HepG2 (cell line): ENCODE results near the gene C12orf43. TPM values are rescaled to one million over a fixed set of nuclear protein-coding genes. Genes with fewer than 3 reads are reported as not detected.

Source experiments
- ATAC-seq: fragments of 200-7000 bp; cut with Tn5 transposase; 3 replicates; pipeline ENCODE4 v1.9.1; 2020; ENCODE audit warnings: mild to moderate bottlenecking, moderate library complexity
- BruUV-seq: library from RNA; stranded (reverse); fragments of 400-500 nt; replicated peaks from 2 replicates; lab custom pipeline; 2021; lab: Mats Ljungman, UMichigan
- CTCF ChIA-PET: fragments of 300-600 bp; formaldehyde crosslinking; extraction: SDS; loops from one replicate; lab custom pipeline; 2021; ENCODE audit warnings: low total read pairs, inconsistent platforms, low intra/inter-chr PET ratio; lab: Yijun Ruan, JAX
- POLR2A ChIA-PET: fragments of 350-600 bp; sonication (Branson Sonifier 250); formaldehyde crosslinking; loops from one replicate; lab custom pipeline; 2020; ENCODE audit warnings: antibody characterized with exemption, inconsistent platforms; lab: Yijun Ruan, JAX
- DNase-seq: peaks from one replicate; pipeline ENCODE4 v3.0.0-alpha.2; 2015; ENCODE audit warnings: low spot score
- FAIRE-seq: peaks from 3 replicates; lab custom pipeline; 2011; peaks lifted over from hg19 to GRCh38; lab: Jason Lieb, UNC
- H2AFZ ChIP-seq: one replicate; pipeline ENCODE4 v1.6.1; 2011; ENCODE audit warnings: low read length, inconsistent platforms
- H3K27ac ChIP-seq: fragments of 300-600 bp; 3 replicates; pipeline ENCODE4 v1.8.0; 2011; ENCODE audit warnings: mixed run types, mild to moderate bottlenecking, mixed read lengths, low read length, inconsistent platforms; ENCODE audit not compliant: insufficient read depth; ENCODE audit errors: extremely low read length
- H3K27me3 ChIP-seq, 2 experiments: fragments of 200-600 bp in 1 of 2; 2 replicates in 1 of 2; 3 replicates in 1 of 2; pipeline versions ENCODE4 v1.6.0 to v1.8.0; 2011; ENCODE audit warnings: low read length in 2 of 2, mild to moderate bottlenecking in 2 of 2, moderate library complexity in 2 of 2, inconsistent platforms in 1 of 2; ENCODE audit not compliant: insufficient read depth in 2 of 2, control insufficient read depth in 1 of 2
- H3K36me3 ChIP-seq, 2 experiments: fragments of 200-600 bp in 1 of 2; replicated peaks in 1 of 2; 2 replicates in 1 of 2; 3 replicates in 1 of 2; pipeline versions ENCODE4 v1.5.1 to v1.8.0; 2011; ENCODE audit warnings: low read length in 2 of 2, inconsistent platforms in 1 of 2; ENCODE audit not compliant: insufficient read depth in 2 of 2, control insufficient read depth in 1 of 2
- H3K4me1 ChIP-seq: 2 replicates; pipeline ENCODE4 v1.5.1; 2012; ENCODE audit warnings: low read length, inconsistent platforms; ENCODE audit not compliant: insufficient read depth
- H3K4me2 ChIP-seq: 2 replicates; pipeline ENCODE4 v1.6.0; 2011; ENCODE audit warnings: low read depth, low read length, inconsistent platforms
- H3K4me3 ChIP-seq, 3 experiments: fragments of 200-600 bp in 1 of 3; sonication (generic), shearing (Covaris generic) in 1 of 3; replicated peaks in 1 of 3; 2 replicates each; pipeline ENCODE4 v1.5.1; 2011 to 2016; ENCODE audit warnings: low read length in 3 of 3, inconsistent platforms in 2 of 3, low read depth in 2 of 3, mild to moderate bottlenecking in 2 of 3, control low read depth in 1 of 3, mixed read lengths in 1 of 3; ENCODE audit not compliant: insufficient read depth in 1 of 3
- H3K79me2 ChIP-seq: one replicate; pipeline ENCODE4 v1.6.1; 2011; ENCODE audit warnings: low read length, inconsistent platforms; ENCODE audit not compliant: insufficient read depth
- H3K9ac ChIP-seq: 2 replicates; pipeline ENCODE4 v1.6.0; 2011; ENCODE audit warnings: mild to moderate bottlenecking, low read depth, low read length, inconsistent platforms; ENCODE audit not compliant: insufficient read depth
- H3K9me3 ChIP-seq: 2 replicates; pipeline ENCODE4 v1.5.1; 2012; ENCODE audit warnings: mild to moderate bottlenecking, low read length
- H4K20me1 ChIP-seq: 2 replicates; pipeline ENCODE4 v1.6.0; 2011; ENCODE audit warnings: inconsistent platforms, mild to moderate bottlenecking, low read length, moderate library complexity; ENCODE audit not compliant: insufficient read depth
- AGO2 ChIP-seq: fragments of 200-400 bp; formaldehyde crosslinking; optimal IDR thresholded peaks from 2 replicates; pipeline ENCODE3; 2017; ENCODE audit warnings: mild to moderate bottlenecking, low read depth, low read length, moderate library complexity
- FOXK1 ChIP-seq: sonication (generic); formaldehyde crosslinking; IDR thresholded peaks from 2 replicates; pipeline ENCODE4 v1.4.0; 2020; ENCODE audit warnings: low read depth, missing genetic modification reagents, borderline replicate concordance
- FOXO1 ChIP-seq: sonication (generic); formaldehyde crosslinking; IDR thresholded peaks from 2 replicates; pipeline ENCODE4 v1.4.0; 2020; ENCODE audit warnings: missing genetic modification reagents
- NKX3-1 ChIP-seq: sonication (generic); formaldehyde crosslinking; IDR thresholded peaks from 2 replicates; pipeline ENCODE4 v1.5.0; 2020; ENCODE audit warnings: missing genetic modification reagents
- POLR2A ChIP-seq, 2 experiments: IDR thresholded peaks; 2 replicates each; pipeline ENCODE4 v1.6.1; 2011; ENCODE audit warnings: low read depth in 2 of 2, low read length in 2 of 2, mild to moderate bottlenecking in 1 of 2, moderate library complexity in 1 of 2; ENCODE audit not compliant: insufficient read depth in 1 of 2
- POLR2AphosphoS2 ChIP-seq: IDR thresholded peaks from 2 replicates; pipeline ENCODE4 v1.6.1; 2011; ENCODE audit warnings: low read depth, low read length, improper control_type of control experiment
- RBM22 ChIP-seq: fragments of 200-400 bp; formaldehyde crosslinking; optimal IDR thresholded peaks from 2 replicates; pipeline ENCODE3; 2017; ENCODE audit warnings: mild to moderate bottlenecking, low read length, moderate library complexity
- ZBTB20 ChIP-seq: sonication (generic); formaldehyde crosslinking; IDR thresholded peaks from 2 replicates; pipeline ENCODE4 v1.8.1; 2023; ENCODE audit warnings: missing genetic modification reagents, low read depth, mild to moderate bottlenecking, borderline replicate concordance
- ZKSCAN1 ChIP-seq: fragments of 150-350 bp; IDR thresholded peaks from 2 replicates; pipeline ENCODE4 v1.6.1; 2014; ENCODE audit warnings: low read length
- WGBS: methylation state at CpG from one replicate; pipeline ENCODE4 v1.1.6; 2017; ENCODE audit warnings: low lambda C conversion rate; 5-methylcytosine and 5-hydroxymethylcytosine counted together
- in situ Hi-C: cut with HindIII; loops from 2 replicates; pipeline ENCODE4 v1.10.0; 2017; ENCODE audit warnings: low pct_unique_long_range_greater_than_20kb; ENCODE audit not compliant: extremely low pct_ligation_motif_present
- intact Hi-C: fragments of 100-400 bp; cut with micrococcal nuclease; formaldehyde crosslinking; loops from one replicate; pipeline ENCODE4 v1.10.0; 2022; ENCODE audit not compliant: unreplicated experiment
- polyA plus RNA-seq, 8 experiments: library from polyadenylated mRNA; depleted of rRNA in 3 of 8; stranded (reverse) in 7 of 8; unstranded in 1 of 8; fragments of >200 nt; fragmentation: Illumina TruSeq in 4 of 8; extraction: Trizol in 4 of 8; gene quantifications; 2 replicates each; pipeline versions ENCODE4 v1.2.1 to v1.2.3, GENCODE V29; 2011 to 2016; ENCODE audit warnings: low read depth in 4 of 8, missing spikeins in 1 of 8, mixed read lengths in 1 of 8; ENCODE audit not compliant: insufficient read depth in 1 of 8
- total RNA-seq, 5 experiments: library from RNA; depleted of rRNA; stranded (reverse); fragments of >200 nt; fragmentation: Illumina TruSeq; extraction: Trizol; gene quantifications; 2 replicates each; pipeline ENCODE4 v1.2.3, GENCODE V29; 2016; ENCODE audit warnings: low read depth in 1 of 5
- TF ChIP-seq, protein P1 (sequence below): sonication (generic); formaldehyde crosslinking; IDR thresholded peaks from 2 replicates; pipeline ENCODE4 v1.5.0; 2020; ENCODE audit warnings: missing genetic modification reagents

C12orf43 gene
- total and polyA plus RNA-seq, 2 of the 13 experiments (the other 11 are each of a cell fraction or from before 2014, with no cell fraction given), result 7.9 to 11.1 TPM

DNA sequence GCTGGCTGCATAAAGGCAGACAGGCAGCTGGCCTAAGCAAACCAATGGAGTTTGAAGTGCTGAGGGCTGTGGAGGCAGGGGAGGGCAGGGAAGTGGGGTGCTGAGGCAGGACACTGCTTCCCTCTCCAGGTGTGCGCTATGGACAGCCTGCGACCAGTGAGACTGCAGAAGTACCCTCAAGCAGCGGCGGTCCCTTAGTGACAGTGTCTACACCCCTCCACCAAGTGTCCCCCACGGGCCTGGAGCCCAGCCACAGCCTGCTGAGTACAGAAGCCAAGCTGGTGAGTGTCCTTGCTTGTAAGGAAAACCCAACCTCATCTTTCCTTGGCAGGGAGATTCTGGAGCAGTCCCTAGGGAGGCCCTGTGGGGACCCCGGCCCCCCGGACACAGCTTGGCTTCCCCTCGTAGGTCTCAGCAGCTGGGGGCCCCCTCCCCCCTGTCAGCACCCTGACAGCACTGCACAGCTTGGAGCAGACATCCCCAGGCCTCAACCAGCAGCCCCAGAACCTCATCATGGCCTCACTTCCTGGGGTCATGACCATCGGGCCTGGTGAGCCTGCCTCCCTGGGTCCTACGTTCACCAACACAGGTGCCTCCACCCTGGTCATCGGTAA, 20.0 kb downstream of the C12orf43 start:
- Histone ChIP-seq H3K4me1 (no peaks in the 10 kb centered on the region), H3K79me2 (no peaks in the 10 kb centered on the region), H4K20me1 (no peaks in the 10 kb centered on the region), H3K4me3 (no peak overlapping the region), H3K9me3 (no peaks in the 10 kb centered on the region), H3K27me3 (no peaks in the 10 kb centered on the region), H3K4me2 (no peak overlapping the region), H3K27ac (no peak overlapping the region), H3K9ac (no peak overlapping the region), H3K36me3 (peaks cover 72 to 94% of the 10 kb centered on the region in 2 experiments), H2AFZ (no peak overlapping the region)
- intact Hi-C loops, result no loop called here
- WGBS, result 100% methylated on average over 1 of the region's 11 CpGs
- POLR2A ChIA-PET, result interaction anchor here (2.9 to 4.8 kb wide), 2 partner anchors 12 to 16 kb away, joined by 13 to 35 read pairs; partner anchors contain the start of gene HNF1A
- ATAC-seq (no peak), FAIRE-seq (no peak), DNase-seq (no peak)
- BruUV-seq, result no TSS peak
- in situ Hi-C loops, result no loop called here
- CTCF ChIA-PET, result no interaction called here
- TF ChIP-seq RBM22 (peak; percentile 46), NKX3-1 (CRISPR knock-in tag) (no peak), POLR2AphosphoS2 (peak; percentile 27; the same call in 1 of the 2 replicates), AGO2 (peak; percentile 59), POLR2A (IDR thresholded peaks at IDR 0.05; ENCODE audit: insufficient read depth in 1 of 2, low read depth in 2 of 2, low read length in 2 of 2) (0 out of 4 replicates have a peak, but pooled peaks of 1 of the 2 experiments have one; percentile 14), ZKSCAN1 (no peak), FOXK1 (CRISPR knock-in tag) (no peak), FOXO1 (no peak), ZBTB20 (CRISPR knock-in tag) (no peak)
- TF ChIP-seq, protein P1, sequence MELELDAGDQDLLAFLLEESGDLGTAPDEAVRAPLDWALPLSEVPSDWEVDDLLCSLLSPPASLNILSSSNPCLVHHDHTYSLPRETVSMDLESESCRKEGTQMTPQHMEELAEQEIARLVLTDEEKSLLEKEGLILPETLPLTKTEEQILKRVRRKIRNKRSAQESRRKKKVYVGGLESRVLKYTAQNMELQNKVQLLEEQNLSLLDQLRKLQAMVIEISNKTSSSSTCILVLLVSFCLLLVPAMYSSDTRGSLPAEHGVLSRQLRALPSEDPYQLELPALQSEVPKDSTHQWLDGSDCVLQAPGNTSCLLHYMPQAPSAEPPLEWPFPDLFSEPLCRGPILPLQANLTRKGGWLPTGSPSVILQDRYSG, result no peak
